Osteocyte (in vitro differentiated cells): ENCODE measurements around the gene ATE1. TPM values are rescaled to one million over a fixed set of nuclear protein-coding genes. Genes with fewer than 3 reads are reported as not detected.
A peak's percentile ranks its signal among the peaks of the same experiment; 100 is the strongest.
"Not testable (repeated sequence)": the region's sequence is repeated elsewhere in the genome, so short reads cannot be mapped to it uniquely, and the experiment has no call there.

Experiments used
- DNase-seq: peaks from one replicate; pipeline ENCODE4 v3.0.0; 2021; ENCODE audit warnings: mixed read lengths; ENCODE audit not compliant: unreplicated experiment; ENCODE audit errors: extremely low spot score
- H3K27ac Mint-ChIP-seq: one replicate; pipeline ENCODE4 v1.8.0; 2021; ENCODE audit warnings: mild to moderate bottlenecking, mixed read lengths; ENCODE audit not compliant: unreplicated experiment
- H3K27me3 Mint-ChIP-seq: one replicate; pipeline ENCODE4 v1.8.0; 2021; ENCODE audit warnings: mixed read lengths; ENCODE audit not compliant: unreplicated experiment
- H3K36me3 Mint-ChIP-seq: one replicate; pipeline ENCODE4 v1.8.0; 2021; ENCODE audit warnings: mixed read lengths; ENCODE audit not compliant: unreplicated experiment
- H3K4me1 Mint-ChIP-seq: one replicate; pipeline ENCODE4 v1.8.0; 2021; ENCODE audit warnings: mixed read lengths; ENCODE audit not compliant: unreplicated experiment
- H3K4me3 Mint-ChIP-seq: one replicate; pipeline ENCODE4 v1.8.0; 2021; ENCODE audit warnings: mild to moderate bottlenecking, moderate library complexity, mixed read lengths; ENCODE audit not compliant: unreplicated experiment
- H3K9me3 Mint-ChIP-seq: one replicate; pipeline ENCODE4 v1.8.0; 2021; ENCODE audit warnings: mixed read lengths; ENCODE audit not compliant: unreplicated experiment
- CTCF ChIP-seq: fragments of 200-600 bp; sonication (generic); IDR thresholded peaks from 2 replicates; pipeline ENCODE4 v1.5.0; 2021; ENCODE audit warnings: antibody characterized with exemption, mild to moderate bottlenecking, moderate library complexity
- total RNA-seq: library from RNA; stranded (reverse); gene quantifications from 2 replicates; pipeline ENCODE4 v1.2.1, GENCODE V29; 2021

ATE1 gene
- total RNA-seq, 1 donor from 2014 or later: 29.0 TPM

- H3K36me3 Mint-ChIP-seq: peaks cover 4% of the 10 kb centered on the region
- no peak overlapping the region for H3K4me3 Mint-ChIP-seq
- H3K9me3 Mint-ChIP-seq: no peaks in the 10 kb centered on the region
- H3K4me1 Mint-ChIP-seq: peaks cover 12% of the 10 kb centered on the region
- DNase-seq: no peak
- H3K27ac Mint-ChIP-seq: no peak overlapping the region
- no peak for TF ChIP-seq CTCF
- H3K27me3 Mint-ChIP-seq: no peaks in the 10 kb centered on the region
Measured at GRCh38 chr10:121947343-121948330, 19.8 kb upstream of the ATE1 start.

GRCh38 chr10:121942749-121943416 lies 15.1 kb upstream of the ATE1 start:
- Mint-ChIP-seq H3K36me3 (no peaks in the 10 kb centered on the region), H3K4me1 (peaks cover 16% of the 10 kb centered on the region), H3K27ac (peak overlapping the region; percentile 68), H3K9me3 (peaks cover 4% of the 10 kb centered on the region), H3K27me3 (no peaks in the 10 kb centered on the region), H3K4me3 (no peak overlapping the region)
- no peak for DNase-seq
- TF ChIP-seq CTCF: no peak

- Mint-ChIP-seq H3K27me3 (no peaks in the 10 kb centered on the region), H3K4me3 (no peak overlapping the region), H3K36me3 (no peaks in the 10 kb centered on the region), H3K27ac (no peak overlapping the region), H3K4me1 (peaks cover 16% of the 10 kb centered on the region), H3K9me3 (peaks cover 4% of the 10 kb centered on the region)
- no peak for TF ChIP-seq CTCF
- DNase-seq: no peak
Measured at GRCh38 chr10:121941532-121941931, 13.7 kb upstream of the ATE1 start.

- Mint-ChIP-seq H3K9me3 (peaks cover 2% of the 10 kb centered on the region), H3K4me1 (no peaks in the 10 kb centered on the region), H3K27me3 (no peaks in the 10 kb centered on the region), H3K27ac (no peak overlapping the region), H3K36me3 (peaks cover 5% of the 10 kb centered on the region), H3K4me3 (no peak overlapping the region)
- no peak for DNase-seq
- TF ChIP-seq CTCF: no peak
Measured at GRCh38 chr10:121936295-121936694, 8.5 kb upstream of the ATE1 start.

- Mint-ChIP-seq H3K9me3 (no peaks in the 10 kb centered on the region), H3K4me1 (no peaks in the 10 kb centered on the region), H3K36me3 (peaks cover 5% of the 10 kb centered on the region), H3K27me3 (no peaks in the 10 kb centered on the region), H3K27ac (no peak overlapping the region), H3K4me3 (no peak overlapping the region)
- no peak for TF ChIP-seq CTCF
- no peak for DNase-seq
Measured at GRCh38 chr10:121935702-121936101, 7.9 kb upstream of the ATE1 start.

- peak; percentile 7 for DNase-seq
- Mint-ChIP-seq H3K4me1 (peaks cover 21% of the 10 kb centered on the region), H3K4me3 (peak overlapping the region; percentile 94), H3K27ac (peak overlapping the region; percentile 39)
- not testable (repeated sequence) for H3K36me3 Mint-ChIP-seq, H3K9me3 Mint-ChIP-seq, H3K27me3 Mint-ChIP-seq
Measured at GRCh38 chr10:121930268-121931085, 2.6 kb upstream of the ATE1 start.
